Measurements from ENCODE around the gene TBC1D22A. TPM values are rescaled to one million over a fixed set of nuclear protein-coding genes. Genes with fewer than 3 reads are reported as not detected.

The TBC1D22A gene
- total and polyA plus RNA-seq, 11 donors = 9.4 to 30.7 (median 18.6) TPM

- peaks cover 0 to 42% (median 17%) of the 10 kb centered on the region in 9 donors for H3K36me3 ChIP-seq
- WGBS, 4 donors = 83 to 93% (median 90%) methylated on average over 12 to 13 of the region's 13 CpGs
- H3K27ac ChIP-seq = no peak overlapping the region
- peaks cover 0 to 22% (median 13%) of the 10 kb centered on the region in 12 donors for H3K4me1 ChIP-seq
- H3K9me3 ChIP-seq = no peaks in the 10 kb centered on the region
- intact Hi-C loops (cut with DNase I) = no loop called here
- ATAC-seq (no peak), DNase-seq (no peak)
- H3K4me3 ChIP-seq = no peak overlapping the region
- no peak for TF ChIP-seq POLR2A (IDR thresholded peaks at IDR 0.05)
- H3K27me3 ChIP-seq = no peaks in the 10 kb centered on the region
Measured at GRCh38 chr22:46896568-46897245, 134.3 kb downstream of the TBC1D22A start.

- Histone ChIP-seq H3K9me3 (no peaks in the 10 kb centered on the region), H3K27ac (no peak overlapping the region), H3K27me3 (no peaks in the 10 kb centered on the region), H3K36me3 (peaks cover 0 to 38% (median 14%) of the 10 kb centered on the region in 9 donors), H3K4me3 (no peak overlapping the region), H3K4me1 (peaks cover 0 to 22% (median 13%) of the 10 kb centered on the region in 12 donors)
- no peak for TF ChIP-seq POLR2A (IDR thresholded peaks at IDR 0.05)
- no peak for TF ChIP-seq CTCF (IDR thresholded peaks at IDR 0.05)
- WGBS, 4 donors = 93 to 99% (median 95%) methylated on average over 4 of the region's 4 CpGs
- DNase-seq = no peak
- ATAC-seq = no peak
- intact Hi-C loops (cut with DNase I) = no loop called here
Measured at GRCh38 chr22:46897246-46897623, 134.8 kb downstream of the TBC1D22A start.

- no peak for ATAC-seq
- 81 to 89% (median 83%) methylated on average over 5 of the region's 5 CpGs for WGBS, 4 donors
- no peak for DNase-seq
- TF ChIP-seq CTCF (IDR thresholded peaks at IDR 0.05) (no peak), POLR2A (IDR thresholded peaks at IDR 0.05) (no peak)
- peaks cover 0 to 6% (median 0%) of the 10 kb centered on the region in 12 donors for H3K4me1 ChIP-seq
- H3K27ac ChIP-seq = no peak overlapping the region
- H3K36me3 ChIP-seq = peaks cover 0 to 27% (median 7%) of the 10 kb centered on the region in 9 donors
- no peaks in the 10 kb centered on the region for H3K27me3 ChIP-seq
- intact Hi-C loops (cut with DNase I) = no loop called here
- H3K9me3 ChIP-seq = no peaks in the 10 kb centered on the region
- H3K4me3 ChIP-seq = no peak overlapping the region
Measured at GRCh38 chr22:46900549-46900948, 138.1 kb downstream of the TBC1D22A start.

- no peak overlapping the region for H3K4me3 ChIP-seq
- H3K27me3 ChIP-seq = no peaks in the 10 kb centered on the region
- 84 to 91% (median 88%) methylated on average over 13 to 14 of the region's 14 CpGs for WGBS, 4 donors
- no peaks in the 10 kb centered on the region for H3K4me1 ChIP-seq
- DNase-seq = no peak
- H3K27ac ChIP-seq = no peak overlapping the region
- H3K36me3 ChIP-seq = peaks cover 0 to 22% (median 4%) of the 10 kb centered on the region in 9 donors
- TF ChIP-seq POLR2A (IDR thresholded peaks at IDR 0.05) (no peak), CTCF (IDR thresholded peaks at IDR 0.05) (no peak)
- intact Hi-C loops (cut with DNase I) = no loop called here
- H3K9me3 ChIP-seq = no peaks in the 10 kb centered on the region
- ATAC-seq = no peak
Measured at GRCh38 chr22:46902436-46902835, 140.0 kb downstream of the TBC1D22A start.

Data from heart left ventricle (tissue), 16 donors.